Keratinocyte (primary cell): ENCODE results near the gene ZNF225. TPM values are rescaled to one million over a fixed set of nuclear protein-coding genes. Genes with fewer than 3 reads are reported as not detected.

Experiments used
- DNase-seq: peaks from one replicate; pipeline ENCODE4 v3.0.0-alpha.2; 2011; ENCODE audit warnings: low read depth, missing footprints, low spot score
- FAIRE-seq: peaks from 2 replicates; lab custom pipeline; 2011; peaks lifted over from hg19 to GRCh38; lab: Jason Lieb, UNC
- H2AFZ ChIP-seq: 2 replicates; pipeline ENCODE4 v1.6.0; 2012; ENCODE audit warnings: low read length, control low read depth, inconsistent platforms; ENCODE audit not compliant: control insufficient read depth
- H3K27ac ChIP-seq: 2 replicates; pipeline ENCODE4 v1.5.1; 2011; ENCODE audit warnings: low read length; ENCODE audit not compliant: control insufficient read depth, insufficient read depth
- H3K27me3 ChIP-seq: 3 replicates; pipeline ENCODE4 v1.6.0; 2011; ENCODE audit warnings: low read length; ENCODE audit not compliant: control insufficient read depth, insufficient read depth; ENCODE audit errors: extremely low read depth
- H3K36me3 ChIP-seq, 2 experiments: 2 replicates in 1 of 2; 3 replicates in 1 of 2; pipeline ENCODE4 v1.5.1; 2011; ENCODE audit warnings: low read length in 2 of 2, mild to moderate bottlenecking in 1 of 2; ENCODE audit not compliant: control insufficient read depth in 2 of 2, insufficient read depth in 2 of 2; ENCODE audit errors: extremely low read depth in 1 of 2
- H3K4me1 ChIP-seq: 3 replicates; pipeline ENCODE4 v1.5.1; 2011; ENCODE audit warnings: low read length; ENCODE audit not compliant: control insufficient read depth, insufficient read depth; ENCODE audit errors: extremely low read depth
- H3K4me2 ChIP-seq: 3 replicates; pipeline ENCODE4 v1.6.0; 2011; ENCODE audit warnings: low read depth, low read length; ENCODE audit not compliant: control insufficient read depth, insufficient read depth; ENCODE audit errors: extremely low read depth
- H3K4me3 ChIP-seq, 3 experiments: fragments of 200-600 bp in 1 of 3; sonication (generic) in 1 of 3; 2 replicates in 2 of 3; 3 replicates in 1 of 3; pipeline ENCODE4 v1.5.1; 2011 to 2016; ENCODE audit warnings: low read length in 3 of 3, mild to moderate bottlenecking in 3 of 3, control low read depth in 2 of 3, inconsistent platforms in 1 of 3, low read depth in 1 of 3, mixed read lengths in 1 of 3, mixed run types in 1 of 3, moderate library complexity in 1 of 3; ENCODE audit not compliant: control insufficient read depth in 2 of 3, insufficient read depth in 2 of 3; ENCODE audit errors: extremely low read depth in 1 of 3
- H3K79me2 ChIP-seq: 2 replicates; pipeline ENCODE4 v1.6.0; 2012; ENCODE audit warnings: low read length; ENCODE audit not compliant: control insufficient read depth, insufficient read depth
- H3K9ac ChIP-seq: 3 replicates; pipeline ENCODE4 v1.6.0; 2011; ENCODE audit warnings: low read length; ENCODE audit not compliant: control insufficient read depth, insufficient read depth; ENCODE audit errors: extremely low read depth
- H3K9me1 ChIP-seq: 3 replicates; pipeline ENCODE4 v1.6.0; 2011; ENCODE audit warnings: low read length; ENCODE audit not compliant: control insufficient read depth, insufficient read depth; ENCODE audit errors: extremely low read depth
- H3K9me3 ChIP-seq: 2 replicates; pipeline ENCODE4 v1.5.1; 2012; ENCODE audit warnings: low read depth, low read length; ENCODE audit not compliant: control insufficient read depth
- H4K20me1 ChIP-seq: 3 replicates; pipeline ENCODE4 v1.6.0; 2011; ENCODE audit warnings: low read length; ENCODE audit not compliant: control insufficient read depth, insufficient read depth; ENCODE audit errors: extremely low read depth
- CTCF ChIP-seq, 3 experiments: IDR thresholded peaks in 1 of 3; conservative IDR thresholded peaks in 1 of 3; optimal IDR thresholded peaks in 1 of 3; 2 replicates in 2 of 3; 3 replicates in 1 of 3; pipeline versions ENCODE3 to v1.5.1; 2011; ENCODE audit warnings: low read length in 3 of 3, mild to moderate bottlenecking in 3 of 3, moderate library complexity in 2 of 3, control low read depth in 1 of 3, inconsistent platforms in 1 of 3; ENCODE audit not compliant: insufficient read depth in 2 of 3; ENCODE audit errors: extremely low read depth in 1 of 3
- EZH2 ChIP-seq: IDR thresholded peaks from one replicate; pipeline ENCODE4 v1.6.1; 2012; ENCODE audit warnings: inconsistent platforms, mild to moderate bottlenecking, low read length, moderate library complexity
- dilution Hi-C: fragments of 300-500 bp; cut with MboI; formaldehyde crosslinking; loops from one replicate; pipeline ENCODE4 v1.7.0; 2020; ENCODE audit warnings: low sequenced_read_pairs; ENCODE audit not compliant: extremely low pct_ligation_motif_present
- polyA plus RNA-seq, 5 experiments: library from polyadenylated mRNA; depleted of rRNA in 3 of 5; stranded (reverse) in 3 of 5; stranded (forward) in 1 of 5; unstranded in 1 of 5; fragments of >200 nt; gene quantifications; 1 replicate in 1 of 5; 2 replicates in 3 of 5; 3 replicates in 1 of 5; pipeline versions ENCODE4 v1.2.1 to v1.2.3, GENCODE V29; 2011 to 2012; ENCODE audit warnings: missing spikeins in 2 of 5, low read depth in 1 of 5, low replicate concordance in 1 of 5

ZNF225 gene
- polyA plus RNA-seq, 1 donor (not counting 4 experiments of a cell fraction or from before 2014, with no cell fraction given) = 2.2 TPM

GRCh38 chr19:44176590-44176989 is 63.4 kb downstream of the ZNF225 start:
- no peak for TF ChIP-seq CTCF (optimal IDR thresholded peaks at IDR 0.05 in 1 of 3, IDR thresholded peaks at IDR 0.05 in 1 of 3, conservative IDR thresholded peaks at IDR 0.05 in 1 of 3; ENCODE audit: extremely low read depth in 1 of 3, insufficient read depth in 2 of 3, low read length in 3 of 3)
- no peak for TF ChIP-seq EZH2
- Histone ChIP-seq H3K9me1 (no peaks in the 10 kb centered on the region), H2AFZ (no peak overlapping the region), H3K9ac (no peak overlapping the region), H3K4me3 (no peak overlapping the region), H3K4me2 (no peak overlapping the region), H3K9me3 (peaks cover 10% of the 10 kb centered on the region), H3K79me2 (no peaks in the 10 kb centered on the region), H3K27ac (no peak overlapping the region), H3K27me3 (no peaks in the 10 kb centered on the region), H3K4me1 (no peaks in the 10 kb centered on the region), H3K36me3 (peaks cover 17 to 30% of the 10 kb centered on the region in 2 experiments), H4K20me1 (no peaks in the 10 kb centered on the region)
- no peak for FAIRE-seq
- dilution Hi-C loops = no loop called here
- DNase-seq = no peak

GRCh38 chr19:44180968-44181367 is 67.8 kb downstream of the ZNF225 start:
- no peak overlapping the region for H3K9ac ChIP-seq
- no peaks in the 10 kb centered on the region for H3K27me3 ChIP-seq
- H3K9me3 ChIP-seq = peaks cover 8% of the 10 kb centered on the region
- H3K36me3 ChIP-seq = peaks cover 5 to 7% of the 10 kb centered on the region in 2 experiments
- no peaks in the 10 kb centered on the region for H3K4me1 ChIP-seq
- H3K27ac ChIP-seq = no peak overlapping the region
- no peaks in the 10 kb centered on the region for H4K20me1 ChIP-seq
- DNase-seq = no peak
- no peak overlapping the region for H3K4me2 ChIP-seq
- FAIRE-seq = no peak
- no peak overlapping the region for H3K4me3 ChIP-seq
- H3K9me1 ChIP-seq = no peaks in the 10 kb centered on the region
- TF ChIP-seq CTCF (optimal IDR thresholded peaks at IDR 0.05 in 1 of 3, IDR thresholded peaks at IDR 0.05 in 1 of 3, conservative IDR thresholded peaks at IDR 0.05 in 1 of 3; ENCODE audit: extremely low read depth in 1 of 3, insufficient read depth in 2 of 3, low read length in 3 of 3) = no peak
- no peak for TF ChIP-seq EZH2
- no peaks in the 10 kb centered on the region for H3K79me2 ChIP-seq
- dilution Hi-C loops = no loop called here
- H2AFZ ChIP-seq = no peak overlapping the region
